ENCODE results near the gene SPEM3. TPM values are rescaled to one million over a fixed set of nuclear protein-coding genes. Genes with fewer than 3 reads are reported as not detected.
A peak's percentile ranks its signal among the peaks of the same experiment; 100 is the strongest.

SPEM3 gene
- total and polyA plus RNA-seq, 2 donors (not counting 3 experiments of a cell fraction or from before 2014, with no cell fraction given): not detected

- ChIA-PET CTCF (interaction anchor here (0.8 to 3.0 kb wide), 4 partner anchors 9 to 121 kb away, joined by 3 to 17 read pairs (median 4); partner anchors contain the start of gene PLSCR3), POLR2A (interaction anchor here (1.1 to 1.6 kb wide), 2 partner anchors 39 to 45 kb away, joined by 3 to 6 read pairs; partner anchors contain the start of genes POLR2A and ZBTB4)
- Histone ChIP-seq H3K4me1 (ENCODE audit: control insufficient read depth, extremely low read depth, insufficient read depth, low read length) (peaks cover 28% of the 10 kb centered on the region), H2AFZ (ENCODE audit: low read depth, low read length) (peak within 1 kb of the TSS; percentile 65), H3K36me3 (ENCODE audit: control insufficient read depth in 2 of 2, extremely low read depth in 1 of 2, insufficient read depth in 2 of 2, low read length in 2 of 2) (no peaks in the 10 kb centered on the region), H3K4me3 (replicated peaks in 1 of 3; ENCODE audit: insufficient read depth in 1 of 3, low read depth in 1 of 3, low read length in 3 of 3) (peak within 1 kb of the TSS; percentile 27 to 30 (median 29)), H3K79me2 (ENCODE audit: control insufficient read depth, insufficient read depth, low read length) (no peaks in the 10 kb centered on the region), H3K9me1 (replicated peaks; ENCODE audit: control insufficient read depth, extremely low read depth, insufficient read depth, low read length) (no peaks in the 10 kb centered on the region), H3K9me3 (replicated peaks; ENCODE audit: control insufficient read depth, insufficient read depth, low read length) (no peaks in the 10 kb centered on the region), H3K27ac (ENCODE audit: insufficient read depth, low read depth, low read length) (no peak within 1 kb of the TSS), H3K4me2 (ENCODE audit: insufficient read depth, low read length) (peak within 1 kb of the TSS; percentile 63), H3K9ac (replicated peaks; ENCODE audit: extremely low read depth, insufficient read depth, low read length) (no peak within 1 kb of the TSS), H4K20me1 (replicated peaks; ENCODE audit: control insufficient read depth, extremely low read depth, insufficient read depth, low read length) (no peaks in the 10 kb centered on the region), H3K27me3 (ENCODE audit: control insufficient read depth in 2 of 2, insufficient read depth in 2 of 2, low read length in 2 of 2) (peaks cover 20 to 28% of the 10 kb centered on the region in 2 experiments)
- DNase-seq (ENCODE audit: low read depth, low spot score) (no peak), FAIRE-seq (no peak)
- no TSS peak for BruUV-seq (replicated peaks)
- TF ChIP-seq CTCF (IDR thresholded peaks at IDR 0.05; ENCODE audit: extremely low read depth in 1 of 2, insufficient read depth in 1 of 2, low read depth in 1 of 2, low read length in 2 of 2): no peak
- TF ChIP-seq EZH2 (IDR thresholded peaks at IDR 0.05; ENCODE audit: borderline replicate concordance, low read depth, low read length, severe bottlenecking): peak; percentile 84
- intact Hi-C loops (cut with micrococcal nuclease) (loop anchor here (5.0 kb wide), 2 partner anchors 187 to 248 kb away; partner anchors contain the start of genes CTDNEP1, ELP5, TP53 and WRAP53), dilution Hi-C loops (cut with MboI; ENCODE audit: extremely low pct_ligation_motif_present, low sequenced_read_pairs) (no loop called here)
Observed at GRCh38 chr17:7439462-7440112, 10.9 kb downstream of the SPEM3 start, which contains the start of gene FGF11. FGF11 (plus strand) TSS chr17:7439512; CDS start chr17:7439621, 109 bp downstream.

Measured in endothelial cell of umbilical vein (primary cell).